Suppressor macrophage treated with lipopolysaccharide for 4 hours (primary cell): ENCODE results near the gene EFCC1.
"Not testable (repeated sequence)": the region's sequence is repeated elsewhere in the genome, so short reads cannot be mapped to it uniquely, and the experiment has no call there.

Experiments
- DNase-seq: peaks from one replicate; pipeline ENCODE4 v3.0.0-alpha.2; 2020

The EFCC1 gene

GRCh38 chr3:129059311-129059958, 58.3 kb downstream of the EFCC1 start:
- no peak for DNase-seq

- no peak for DNase-seq
Measured at GRCh38 chr3:129060276-129061022, 59.3 kb downstream of the EFCC1 start, which contains the start of gene GP9. TSS of gene GP9 (plus strand) at chr3:129060779. CDS start at chr3:129061740, 961 bp downstream.

DNA sequence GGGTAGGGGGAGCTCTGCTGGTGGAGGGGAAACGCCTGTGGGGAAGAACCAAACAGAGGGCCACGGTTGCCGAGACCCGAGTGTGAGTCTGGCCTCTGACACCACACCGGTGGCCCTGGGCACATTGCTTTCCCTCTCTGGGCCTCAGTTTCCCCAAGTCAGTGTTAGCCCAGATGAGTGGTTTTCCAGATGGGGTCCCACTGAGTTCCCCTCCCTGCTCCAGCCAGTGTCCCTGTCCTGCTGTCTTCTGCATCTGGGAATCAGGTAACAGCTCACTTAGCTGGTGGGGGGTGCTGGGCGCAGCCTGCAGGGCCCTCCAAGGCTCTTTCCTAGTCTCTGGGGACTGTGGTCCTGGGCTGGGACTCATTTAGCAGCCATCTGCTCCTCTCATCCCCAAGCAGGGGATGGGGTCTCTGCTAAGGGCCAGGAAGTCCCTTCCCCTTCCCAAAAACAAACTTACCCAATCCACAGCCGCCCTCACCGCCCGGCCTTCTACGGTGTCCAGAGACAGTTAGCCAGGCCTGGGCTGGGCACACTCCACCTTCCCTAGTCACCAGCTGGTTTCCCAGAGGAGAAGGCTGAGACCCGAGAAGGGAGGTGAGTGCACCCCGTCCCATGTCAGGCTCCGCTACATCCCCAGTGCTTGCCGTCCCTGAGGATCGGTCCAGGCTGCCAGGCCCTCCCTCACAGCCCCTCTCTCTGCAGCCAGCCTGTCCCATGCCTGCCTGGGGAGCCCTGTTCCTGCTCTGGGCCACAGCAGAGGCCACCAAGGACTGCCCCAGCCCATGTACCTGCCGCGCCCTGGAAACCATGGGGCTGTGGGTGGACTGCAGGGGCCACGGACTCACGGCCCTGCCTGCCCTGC, 60.2 kb downstream of the EFCC1 start:
- no peak for DNase-seq

- DNase-seq, result no peak
Measured at GRCh38 chr3:129061888-129062834, 61.1 kb downstream of the EFCC1 start.

GRCh38 chr3:129063091-129063640, 62.1 kb downstream of the EFCC1 start:
- no peak for DNase-seq

GRCh38 chr3:129063841-129064482, 62.9 kb downstream of the EFCC1 start:
- DNase-seq, result no peak

DNA sequence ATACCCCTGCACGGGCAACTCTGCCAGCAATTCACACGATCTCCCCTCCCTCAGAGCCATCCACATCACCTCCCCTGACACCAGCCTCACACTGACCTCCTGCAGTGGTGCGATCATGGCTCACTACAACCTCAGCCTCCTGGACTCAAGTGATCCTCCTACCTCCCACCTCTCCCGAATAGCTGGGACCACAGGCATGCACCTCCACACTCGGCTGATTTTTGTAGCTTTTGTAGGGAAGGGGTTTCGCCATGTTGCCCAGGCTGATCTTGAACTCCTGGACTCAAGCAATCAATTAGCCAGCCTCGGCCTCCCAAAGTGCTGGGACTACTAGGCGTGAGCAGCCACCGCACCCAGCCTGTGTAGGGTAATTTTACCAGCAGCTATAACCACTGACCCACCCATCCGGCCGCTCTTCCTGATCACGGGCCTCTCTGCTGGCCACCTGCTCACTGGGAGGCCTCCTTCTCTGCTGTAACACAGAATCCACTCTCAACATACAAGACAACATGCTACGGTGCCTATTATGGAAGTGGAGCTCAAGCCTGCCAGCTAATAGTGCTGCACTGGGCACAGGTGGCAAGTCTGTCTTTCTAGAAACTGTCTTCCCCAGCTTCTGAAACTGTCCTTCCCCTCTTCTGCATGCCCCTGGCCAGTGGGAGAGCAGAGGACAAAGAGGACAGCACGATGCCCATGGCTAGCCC, 64.1 kb downstream of the EFCC1 start:
- DNase-seq, result no peak

- no peak for DNase-seq
Measured at GRCh38 chr3:129065720-129066073, 64.6 kb downstream of the EFCC1 start.

GRCh38 chr3:129067719-129068118, 66.6 kb downstream of the EFCC1 start:
- DNase-seq, result not testable (repeated sequence)

- peak; percentile 13 for DNase-seq
Measured at GRCh38 chr3:129068291-129068886, 67.3 kb downstream of the EFCC1 start.

GRCh38 chr3:129069313-129070085, 68.4 kb downstream of the EFCC1 start:
- not testable (repeated sequence) for DNase-seq

GRCh38 chr3:129070086-129070885, 69.2 kb downstream of the EFCC1 start:
- peak; percentile 4 for DNase-seq

GRCh38 chr3:129077222-129077621, 76.1 kb downstream of the EFCC1 start:
- no peak for DNase-seq

DNA sequence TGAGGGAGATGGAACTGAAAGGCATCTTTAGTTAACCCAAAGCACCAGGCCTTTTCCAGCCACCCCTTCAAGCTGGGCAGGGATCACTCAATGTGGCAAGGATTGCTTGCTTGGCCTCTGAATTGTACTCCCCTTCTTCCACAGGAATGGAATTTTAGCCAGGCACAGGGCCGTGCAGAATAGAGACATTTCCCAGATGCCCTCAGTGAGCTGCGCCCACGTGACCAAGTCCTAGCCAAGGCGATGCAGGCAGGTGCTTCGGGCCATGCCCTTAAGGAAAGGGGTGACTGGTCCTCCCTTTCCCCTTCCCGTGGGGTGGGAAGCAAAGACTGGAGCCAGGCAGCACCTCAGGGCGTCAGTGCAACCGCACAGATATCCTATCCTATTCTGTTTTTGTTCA, 77.4 kb downstream of the EFCC1 start:
- DNase-seq, result no peak

DNA sequence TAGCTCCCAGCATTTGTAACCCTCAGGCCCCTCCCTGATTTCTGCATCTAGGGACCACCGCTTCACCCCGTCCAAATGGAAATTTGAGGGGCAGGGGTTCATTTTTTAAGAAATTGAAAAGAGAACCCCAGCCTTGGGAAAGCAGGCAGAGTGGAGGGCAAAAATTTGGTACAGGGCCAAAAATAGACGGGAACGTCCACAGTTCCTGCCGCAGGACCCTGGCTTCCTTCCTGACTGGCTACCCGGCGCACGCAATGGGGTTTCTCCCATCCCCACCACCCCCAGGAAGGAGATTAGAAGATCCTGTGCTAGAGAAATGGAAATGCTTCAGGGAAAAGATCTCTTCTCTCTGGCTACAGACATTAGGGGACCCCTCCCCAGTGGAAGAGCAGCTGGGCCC, 80.4 kb downstream of the EFCC1 start:
- DNase-seq, result no peak

DNA sequence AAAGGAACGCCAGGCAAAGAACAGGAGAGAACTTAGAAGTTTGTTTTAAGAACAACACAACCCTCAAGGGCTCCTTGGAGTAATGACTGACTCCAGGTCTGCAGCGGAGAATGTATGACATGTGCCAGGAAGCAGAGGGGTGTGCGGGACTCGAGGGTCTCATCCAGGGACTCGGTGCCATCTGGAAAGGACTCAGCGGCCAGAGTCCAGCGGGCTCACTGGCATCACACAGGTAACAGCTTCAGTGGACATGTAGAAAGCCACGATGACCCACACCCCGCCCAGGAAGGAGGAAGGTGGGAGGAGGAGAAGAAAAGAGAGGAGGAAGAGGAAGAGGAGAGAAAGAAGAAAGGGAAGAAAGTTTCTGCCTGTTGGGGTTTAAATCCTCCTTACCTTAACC, 80.9 kb downstream of the EFCC1 start:
- no peak for DNase-seq

GRCh38 chr3:129084501-129084900, 83.4 kb downstream of the EFCC1 start:
- no peak for DNase-seq

DNA sequence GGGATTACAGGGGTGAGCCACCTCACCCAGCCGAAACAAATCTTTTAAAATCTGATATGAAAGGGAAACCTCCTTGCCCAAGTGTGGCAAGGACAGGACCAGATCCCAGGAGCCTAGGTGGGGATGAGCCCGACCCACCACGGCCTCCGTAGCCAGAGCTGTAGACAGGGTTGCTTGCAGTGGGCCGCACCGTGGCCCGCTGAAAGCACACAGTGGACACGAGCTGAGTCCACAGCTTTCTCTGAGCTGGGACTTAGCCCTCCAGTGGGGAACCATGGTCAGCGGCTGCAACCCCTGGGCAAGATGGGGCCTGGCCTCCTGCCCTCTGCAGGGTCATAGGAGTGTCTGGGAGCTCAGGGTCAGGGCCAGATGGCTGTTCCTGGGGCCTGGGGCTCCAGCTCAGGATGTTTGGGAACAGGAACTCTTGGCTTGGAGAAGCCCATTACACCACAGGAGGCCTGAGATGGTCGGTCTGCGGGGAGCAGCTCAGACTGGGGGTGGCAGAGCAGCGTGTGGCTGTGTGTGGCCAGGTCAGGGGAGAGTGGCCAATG, 84.1 kb downstream of the EFCC1 start:
- DNase-seq, result no peak
